Measurements from ENCODE around the gene DNAH2. TPM values are rescaled to one million over a fixed set of nuclear protein-coding genes. Genes with fewer than 3 reads are reported as not detected.
A peak's percentile ranks its signal among the peaks of the same experiment; 100 is the strongest.

The DNAH2 gene
- total and polyA plus RNA-seq, 2 of the 13 experiments (the other 11 are each of a cell fraction or from before 2014, with no cell fraction given): not detected

DNA sequence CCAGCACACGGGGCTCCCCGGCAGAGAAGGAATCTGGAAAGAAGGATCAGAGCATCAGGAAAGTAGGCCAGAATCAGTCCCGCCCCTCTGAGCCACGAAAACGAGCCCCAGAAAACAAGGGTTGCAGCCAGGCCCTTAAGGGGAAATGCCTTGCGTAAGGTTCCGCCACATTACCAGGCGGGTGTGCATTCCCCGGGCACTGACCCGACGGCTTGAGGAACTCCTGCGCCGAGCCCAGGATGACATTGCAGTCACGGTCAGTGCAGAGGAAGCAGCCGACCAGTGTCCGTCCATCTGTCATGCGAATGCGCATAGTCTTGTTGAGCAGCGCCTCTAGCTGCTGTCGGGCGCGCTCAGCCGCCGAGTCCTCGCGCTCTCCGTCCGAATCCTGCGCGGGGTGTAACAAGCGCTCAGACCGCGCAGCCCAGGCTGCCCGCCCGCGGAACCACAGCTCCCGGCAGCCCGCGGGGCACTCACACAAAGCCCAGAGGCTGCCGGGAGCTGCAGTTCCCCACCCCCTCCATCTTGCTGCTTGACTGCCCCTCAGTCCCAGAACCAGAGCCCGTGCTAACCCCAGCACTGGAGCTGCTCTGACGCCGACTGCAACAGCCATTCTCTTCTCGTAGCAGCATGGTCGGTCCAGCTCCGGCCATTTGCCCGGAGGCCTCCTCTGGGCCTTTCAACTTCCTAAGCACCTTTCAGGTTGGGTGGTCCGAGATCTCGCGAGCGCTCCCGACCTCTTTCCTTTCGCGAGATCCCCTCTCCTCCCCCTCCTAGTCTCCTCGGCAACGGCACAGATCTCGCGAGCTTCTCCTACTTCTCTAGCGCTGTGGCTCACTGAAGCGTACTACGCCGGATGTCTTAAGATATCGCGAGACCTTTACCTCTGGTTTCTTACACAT lies 139.5 kb downstream of the DNAH2 start, which contains the start of gene NAA38 (continued):
- TF ChIP-seq, protein P1, sequence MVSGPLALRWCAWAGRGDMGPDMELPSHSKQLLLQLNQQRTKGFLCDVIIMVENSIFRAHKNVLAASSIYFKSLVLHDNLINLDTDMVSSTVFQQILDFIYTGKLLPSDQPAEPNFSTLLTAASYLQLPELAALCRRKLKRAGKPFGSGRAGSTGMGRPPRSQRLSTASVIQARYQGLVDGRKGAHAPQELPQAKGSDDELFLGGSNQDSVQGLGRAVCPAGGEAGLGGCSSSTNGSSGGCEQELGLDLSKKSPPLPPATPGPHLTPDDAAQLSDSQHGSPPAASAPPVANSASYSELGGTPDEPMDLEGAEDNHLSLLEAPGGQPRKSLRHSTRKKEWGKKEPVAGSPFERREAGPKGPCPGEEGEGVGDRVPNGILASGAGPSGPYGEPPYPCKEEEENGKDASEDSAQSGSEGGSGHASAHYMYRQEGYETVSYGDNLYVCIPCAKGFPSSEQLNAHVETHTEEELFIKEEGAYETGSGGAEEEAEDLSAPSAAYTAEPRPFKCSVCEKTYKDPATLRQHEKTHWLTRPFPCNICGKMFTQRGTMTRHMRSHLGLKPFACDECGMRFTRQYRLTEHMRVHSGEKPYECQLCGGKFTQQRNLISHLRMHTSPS (CRISPR knock-in tag; IDR thresholded peaks at IDR 0.05; ENCODE audit: low read depth): no peak
- TF ChIP-seq RBM22 (optimal IDR thresholded peaks at IDR 0.05; ENCODE audit: low read length) (peak; percentile 11), ZNF251 (CRISPR knock-in tag; IDR thresholded peaks at IDR 0.05) (no peak), PCBP1 (IDR thresholded peaks at IDR 0.05; ENCODE audit: borderline replicate concordance, low read depth, low read length) (0 out of 2 replicates have a peak, but pooled peaks have one; percentile 29), MIER2 (CRISPR knock-in tag; IDR thresholded peaks at IDR 0.05) (no peak), ZC3H4 (CRISPR knock-in tag; IDR thresholded peaks at IDR 0.05; ENCODE audit: borderline replicate concordance) (no peak), MYC (CRISPR knock-in tag; IDR thresholded peaks at IDR 0.05; ENCODE audit: borderline replicate concordance) (peak; percentile 79), ZNF292 (CRISPR knock-in tag; IDR thresholded peaks at IDR 0.05; ENCODE audit: borderline replicate concordance, low read depth) (peak; percentile 60; the same call in 1 of the 2 replicates), ZNF350 (CRISPR knock-in tag; IDR thresholded peaks at IDR 0.05; ENCODE audit: borderline replicate concordance, low read depth) (no peak; the same call in 1 of the 2 replicates), FOXA3 (CRISPR knock-in tag; IDR thresholded peaks at IDR 0.05) (peak; percentile 81), YEATS4 (CRISPR knock-in tag; IDR thresholded peaks at IDR 0.05; ENCODE audit: borderline replicate concordance) (peak; percentile 62; the same call in 1 of the 2 replicates), PTBP1 (IDR thresholded peaks at IDR 0.05; ENCODE audit: low read depth, low read length, poor library complexity, severe bottlenecking) (peak; percentile 22), ELF3 (CRISPR knock-in tag; IDR thresholded peaks at IDR 0.05) (peak; percentile 68), ZNF180 (CRISPR knock-in tag; IDR thresholded peaks at IDR 0.05; ENCODE audit: borderline replicate concordance, low read depth) (no peak), TAF1 (CRISPR knock-in tag; IDR thresholded peaks at IDR 0.05) (peak; percentile 59), KLF6 (CRISPR knock-in tag; IDR thresholded peaks at IDR 0.05) (peak; percentile 56; the same call in 1 of the 2 replicates), SCMH1 (CRISPR knock-in tag; IDR thresholded peaks at IDR 0.05; ENCODE audit: borderline replicate concordance) (no peak), ZBTB38 (CRISPR knock-in tag; IDR thresholded peaks at IDR 0.05) (peak; percentile 85; the same call in 1 of the 2 replicates), ZFP82 (CRISPR knock-in tag; IDR thresholded peaks at IDR 0.05; ENCODE audit: borderline replicate concordance) (no peak), TBX2 (CRISPR knock-in tag; IDR thresholded peaks at IDR 0.05; ENCODE audit: borderline replicate concordance) (peak; percentile 33)
- TF ChIP-seq, protein P2, sequence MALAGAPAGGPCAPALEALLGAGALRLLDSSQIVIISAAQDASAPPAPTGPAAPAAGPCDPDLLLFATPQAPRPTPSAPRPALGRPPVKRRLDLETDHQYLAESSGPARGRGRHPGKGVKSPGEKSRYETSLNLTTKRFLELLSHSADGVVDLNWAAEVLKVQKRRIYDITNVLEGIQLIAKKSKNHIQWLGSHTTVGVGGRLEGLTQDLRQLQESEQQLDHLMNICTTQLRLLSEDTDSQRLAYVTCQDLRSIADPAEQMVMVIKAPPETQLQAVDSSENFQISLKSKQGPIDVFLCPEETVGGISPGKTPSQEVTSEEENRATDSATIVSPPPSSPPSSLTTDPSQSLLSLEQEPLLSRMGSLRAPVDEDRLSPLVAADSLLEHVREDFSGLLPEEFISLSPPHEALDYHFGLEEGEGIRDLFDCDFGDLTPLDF (CRISPR knock-in tag; IDR thresholded peaks at IDR 0.05): peak; percentile 81
- TF ChIP-seq, protein P3, sequence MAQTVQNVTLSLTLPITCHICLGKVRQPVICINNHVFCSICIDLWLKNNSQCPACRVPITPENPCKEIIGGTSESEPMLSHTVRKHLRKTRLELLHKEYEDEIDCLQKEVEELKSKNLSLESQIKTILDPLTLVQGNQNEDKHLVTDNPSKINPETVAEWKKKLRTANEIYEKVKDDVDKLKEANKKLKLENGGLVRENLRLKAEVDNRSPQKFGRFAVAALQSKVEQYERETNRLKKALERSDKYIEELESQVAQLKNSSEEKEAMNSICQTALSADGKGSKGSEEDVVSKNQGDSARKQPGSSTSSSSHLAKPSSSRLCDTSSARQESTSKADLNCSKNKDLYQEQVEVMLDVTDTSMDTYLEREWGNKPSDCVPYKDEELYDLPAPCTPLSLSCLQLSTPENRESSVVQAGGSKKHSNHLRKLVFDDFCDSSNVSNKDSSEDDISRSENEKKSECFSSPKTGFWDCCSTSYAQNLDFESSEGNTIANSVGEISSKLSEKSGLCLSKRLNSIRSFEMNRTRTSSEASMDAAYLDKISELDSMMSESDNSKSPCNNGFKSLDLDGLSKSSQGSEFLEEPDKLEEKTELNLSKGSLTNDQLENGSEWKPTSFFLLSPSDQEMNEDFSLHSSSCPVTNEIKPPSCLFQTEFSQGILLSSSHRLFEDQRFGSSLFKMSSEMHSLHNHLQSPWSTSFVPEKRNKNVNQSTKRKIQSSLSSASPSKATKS (CRISPR knock-in tag; IDR thresholded peaks at IDR 0.05): no peak
- TF ChIP-seq, protein P4, sequence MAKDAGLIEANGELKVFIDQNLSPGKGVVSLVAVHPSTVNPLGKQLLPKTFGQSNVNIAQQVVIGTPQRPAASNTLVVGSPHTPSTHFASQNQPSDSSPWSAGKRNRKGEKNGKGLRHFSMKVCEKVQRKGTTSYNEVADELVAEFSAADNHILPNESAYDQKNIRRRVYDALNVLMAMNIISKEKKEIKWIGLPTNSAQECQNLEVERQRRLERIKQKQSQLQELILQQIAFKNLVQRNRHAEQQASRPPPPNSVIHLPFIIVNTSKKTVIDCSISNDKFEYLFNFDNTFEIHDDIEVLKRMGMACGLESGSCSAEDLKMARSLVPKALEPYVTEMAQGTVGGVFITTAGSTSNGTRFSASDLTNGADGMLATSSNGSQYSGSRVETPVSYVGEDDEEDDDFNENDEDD (CRISPR knock-in tag; IDR thresholded peaks at IDR 0.05; ENCODE audit: borderline replicate concordance): peak; percentile 84
